IPS-18a (cell line): ENCODE results near the gene MEOX2.

ENCODE experiments used
- H3K27ac ChIP-seq: one replicate; pipeline ENCODE4 v1.5.1; 2013; ENCODE audit warnings: low read length
- H3K27me3 ChIP-seq: one replicate; pipeline ENCODE4 v1.6.1; 2013; ENCODE audit warnings: mild to moderate bottlenecking, low read length; ENCODE audit not compliant: control insufficient read depth, insufficient read depth
- H3K36me3 ChIP-seq: one replicate; pipeline ENCODE4 v1.6.1; 2013; ENCODE audit warnings: low read depth, low read length; ENCODE audit not compliant: control insufficient read depth
- H3K4me1 ChIP-seq: one replicate; pipeline ENCODE4 v1.6.1; 2013; ENCODE audit warnings: low read depth, low read length; ENCODE audit not compliant: control insufficient read depth
- H3K4me3 ChIP-seq: one replicate; pipeline ENCODE4 v1.5.1; 2013; ENCODE audit warnings: low read length
- H3K9ac ChIP-seq: one replicate; pipeline ENCODE4 v1.6.1; 2013; ENCODE audit warnings: mild to moderate bottlenecking, low read length, moderate library complexity
- H3K9me3 ChIP-seq: one replicate; pipeline ENCODE4 v1.6.1; 2013; ENCODE audit warnings: low read depth, low read length; ENCODE audit not compliant: control insufficient read depth

MEOX2 gene

GRCh38 chr7:15581352-15581951, 105.0 kb downstream of the MEOX2 start:
- no peaks in the 10 kb centered on the region for H3K36me3 ChIP-seq
- H3K27ac ChIP-seq: no peak overlapping the region
- peaks cover 10% of the 10 kb centered on the region for H3K9me3 ChIP-seq
- H3K4me1 ChIP-seq: no peaks in the 10 kb centered on the region
- H3K27me3 ChIP-seq: no peaks in the 10 kb centered on the region
- H3K4me3 ChIP-seq: no peak overlapping the region
- no peak overlapping the region for H3K9ac ChIP-seq

GRCh38 chr7:15580604-15581351, 105.7 kb downstream of the MEOX2 start:
- Histone ChIP-seq H3K27ac (no peak overlapping the region), H3K4me3 (no peak overlapping the region), H3K4me1 (no peaks in the 10 kb centered on the region), H3K9me3 (peaks cover 7% of the 10 kb centered on the region), H3K9ac (no peak overlapping the region), H3K36me3 (no peaks in the 10 kb centered on the region), H3K27me3 (no peaks in the 10 kb centered on the region)

DNA sequence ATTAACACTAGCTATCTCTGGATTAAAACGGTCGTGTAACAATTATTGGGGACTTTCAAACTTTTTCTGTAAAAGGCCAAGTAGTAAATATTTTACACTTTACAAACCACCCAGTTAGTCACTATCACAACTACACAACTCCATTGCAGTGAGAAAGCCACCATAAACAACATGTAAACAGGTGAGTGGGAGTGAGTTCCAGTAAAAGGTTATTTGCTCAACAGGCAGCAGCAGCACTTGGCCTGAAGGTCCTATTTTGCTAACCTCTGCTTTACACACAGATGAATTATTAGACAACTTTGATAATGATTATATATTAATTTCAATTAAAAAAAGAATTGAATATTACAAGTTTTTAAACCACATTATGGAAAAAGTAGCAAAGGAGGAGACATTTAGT, 108.9 kb downstream of the MEOX2 start:
- Histone ChIP-seq H3K9me3 (no peaks in the 10 kb centered on the region), H3K27ac (no peak overlapping the region), H3K9ac (no peak overlapping the region), H3K4me1 (no peaks in the 10 kb centered on the region), H3K36me3 (no peaks in the 10 kb centered on the region), H3K4me3 (no peak overlapping the region), H3K27me3 (no peaks in the 10 kb centered on the region)

- Histone ChIP-seq H3K9ac (no peak overlapping the region), H3K27me3 (no peaks in the 10 kb centered on the region), H3K36me3 (no peaks in the 10 kb centered on the region), H3K9me3 (no peaks in the 10 kb centered on the region), H3K27ac (no peak overlapping the region), H3K4me3 (no peak overlapping the region), H3K4me1 (no peaks in the 10 kb centered on the region)
Measured at GRCh38 chr7:15571301-15571878, 115.1 kb downstream of the MEOX2 start.

DNA sequence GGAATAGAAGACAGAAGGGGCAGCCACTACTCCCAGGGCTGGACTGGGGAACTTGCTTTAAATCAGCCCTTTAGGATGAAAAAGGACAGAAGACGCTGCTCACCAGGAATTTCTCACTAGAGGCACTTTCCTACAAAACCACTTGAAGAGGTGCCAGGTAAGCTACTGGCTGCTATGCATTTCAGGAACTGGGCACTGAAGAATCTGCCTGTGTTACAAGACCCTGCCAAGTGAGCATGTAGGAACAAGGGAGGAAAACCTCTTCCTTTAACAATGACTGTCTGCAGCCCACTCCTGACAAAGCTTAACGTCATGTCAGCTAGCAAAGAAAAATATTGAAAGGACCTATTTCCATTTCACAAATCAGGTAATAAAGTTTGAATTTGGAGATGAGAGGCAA, 118.8 kb downstream of the MEOX2 start:
- Histone ChIP-seq H3K27ac (no peak overlapping the region), H3K4me1 (no peaks in the 10 kb centered on the region), H3K27me3 (no peaks in the 10 kb centered on the region), H3K36me3 (no peaks in the 10 kb centered on the region), H3K9ac (no peak overlapping the region), H3K4me3 (no peak overlapping the region), H3K9me3 (no peaks in the 10 kb centered on the region)

- H3K9ac ChIP-seq: no peak overlapping the region
- H3K27me3 ChIP-seq: no peaks in the 10 kb centered on the region
- no peaks in the 10 kb centered on the region for H3K4me1 ChIP-seq
- H3K9me3 ChIP-seq: no peaks in the 10 kb centered on the region
- H3K27ac ChIP-seq: no peak overlapping the region
- H3K4me3 ChIP-seq: no peak overlapping the region
- no peaks in the 10 kb centered on the region for H3K36me3 ChIP-seq
Measured at GRCh38 chr7:15567036-15567435, 119.4 kb downstream of the MEOX2 start.

GRCh38 chr7:15566476-15566875, 120.0 kb downstream of the MEOX2 start:
- Histone ChIP-seq H3K36me3 (no peaks in the 10 kb centered on the region), H3K4me3 (no peak overlapping the region)

GRCh38 chr7:15561835-15562234, 124.6 kb downstream of the MEOX2 start, which contains the start of gene AGMO:
AGMO (minus strand) TSS chr7:15562015.
- H3K27ac ChIP-seq: no peak within 1 kb of the TSS
- no peaks in the 10 kb centered on the region for H3K4me1 ChIP-seq
- no peak within 1 kb of the TSS for H3K4me3 ChIP-seq
- no peaks in the 10 kb centered on the region for H3K36me3 ChIP-seq
- H3K9ac ChIP-seq: no peak within 1 kb of the TSS
- no peaks in the 10 kb centered on the region for H3K27me3 ChIP-seq
- H3K9me3 ChIP-seq: no peaks in the 10 kb centered on the region

More at GRCh38 chr7:15566476-15566875, 120.0 kb downstream of the MEOX2 start:
- no peaks in the 10 kb centered on the region for H3K9me3 ChIP-seq
- no peak overlapping the region for H3K27ac ChIP-seq
- H3K9ac ChIP-seq: no peak overlapping the region
- no peaks in the 10 kb centered on the region for H3K27me3 ChIP-seq
- H3K4me1 ChIP-seq: no peaks in the 10 kb centered on the region
